Stomach (tissue), 9 donors: ENCODE results near the gene PLCH2. TPM values are rescaled to one million over a fixed set of nuclear protein-coding genes. Genes with fewer than 3 reads are reported as not detected.

Experiments
- DNase-seq, 2 donors: peaks; one replicate each; pipeline versions ENCODE4 v3.0.0 to v3.0.0-alpha.2; 2013 to 2019
- H3K27ac ChIP-seq, 5 donors: fragments of 200-600 bp in 4 of 5; sonication (generic) in 4 of 5; one replicate each; pipeline ENCODE4 v1.5.1; 2013 to 2019; ENCODE audit warnings: mild to moderate bottlenecking in 1 of 5, moderate library complexity in 1 of 5
- H3K27me3 ChIP-seq, 3 donors: fragments of 200-600 bp; sonication (generic); one replicate each; pipeline ENCODE4 v1.5.1; 2017 to 2019; ENCODE audit warnings: mixed run types in 1 of 3
- H3K36me3 ChIP-seq, 4 donors: fragments of 200-600 bp; sonication (generic); 1 replicate in 3 of 4; 2 replicates in 1 of 4; pipeline ENCODE4 v1.5.1; 2016 to 2019
- H3K4me1 ChIP-seq, 4 donors: fragments of 200-600 bp; sonication (generic); one replicate each; pipeline ENCODE4 v1.5.1; 2016 to 2019
- H3K4me3 ChIP-seq, 4 donors: fragments of 200-600 bp; sonication (generic) in 3 of 4; one replicate each; pipeline ENCODE4 v1.5.1; 2016 to 2019; ENCODE audit warnings: mild to moderate bottlenecking in 1 of 4
- H3K9me3 ChIP-seq, 4 donors: fragments of 200-600 bp; sonication (generic); one replicate each; pipeline ENCODE4 v1.5.1; 2016 to 2019
- EP300 ChIP-seq: sonication (generic); formaldehyde crosslinking; IDR thresholded peaks from one replicate; pipeline ENCODE4 v1.6.1; 2017; ENCODE audit warnings: antibody characterized with exemption
- POLR2A ChIP-seq, 4 donors: fragments of 450-650 bp; IDR thresholded peaks; one replicate each; pipeline ENCODE4 v1.6.1; 2016; ENCODE audit warnings: antibody characterized with exemption in 4 of 4, control low read depth in 2 of 4, mild to moderate bottlenecking in 1 of 4, moderate library complexity in 1 of 4
- POLR2AphosphoS5 ChIP-seq, 3 donors: sonication (generic); formaldehyde crosslinking; IDR thresholded peaks; one replicate each; pipeline ENCODE4 v1.6.1; 2016; ENCODE audit warnings: antibody characterized with exemption in 3 of 3
- WGBS, 5 donors: extraction: QIAGEN DNeasy Blood & Tissue Kit in 3 of 5; methylation state at CpG; one replicate each; pipeline versions ENCODE4 v1.1.5 to v1.1.7; 2013 to 2018; 5-methylcytosine and 5-hydroxymethylcytosine counted together
- intact Hi-C: fragments of 100-400 bp; cut with DNase I; formaldehyde crosslinking; loops from one replicate; pipeline ENCODE4 v1.15.1; 2023; ENCODE audit warnings: low total_unique reads
- polyA plus RNA-seq, 3 donors: library from polyadenylated mRNA; stranded (reverse); fragments of 200-250 nt; gene quantifications; one replicate each; pipeline ENCODE4 v1.2.3, GENCODE V29; 2013
- total RNA-seq, 5 donors: library from RNA; depleted of rRNA; stranded (reverse); fragments of >200 nt; gene quantifications; one replicate each; pipeline versions ENCODE4 v1.1.0 to v1.2.3, GENCODE V29; 2014 to 2016
- TF ChIP-seq, protein P1 (sequence below), 7 experiments: fragments of 450-650 bp in 4 of 7; fragments of 200-600 bp in 3 of 7; sonication (generic) in 3 of 7; IDR thresholded peaks; one replicate each; pipeline ENCODE4 v1.5.1; 2016 to 2019; ENCODE audit warnings: antibody characterized with exemption in 7 of 7, control low read depth in 2 of 7, mild to moderate bottlenecking in 1 of 7
- donor health status: healthy with polysubstance abuse.
- donor health status: Bipolar disorder and iron deficiency.
- donor health status: healthy.

Gene PLCH2
- total and polyA plus RNA-seq, 8 donors, result 0.55 to 24.9 (median 1.0) TPM; not detected in 2

DNA sequence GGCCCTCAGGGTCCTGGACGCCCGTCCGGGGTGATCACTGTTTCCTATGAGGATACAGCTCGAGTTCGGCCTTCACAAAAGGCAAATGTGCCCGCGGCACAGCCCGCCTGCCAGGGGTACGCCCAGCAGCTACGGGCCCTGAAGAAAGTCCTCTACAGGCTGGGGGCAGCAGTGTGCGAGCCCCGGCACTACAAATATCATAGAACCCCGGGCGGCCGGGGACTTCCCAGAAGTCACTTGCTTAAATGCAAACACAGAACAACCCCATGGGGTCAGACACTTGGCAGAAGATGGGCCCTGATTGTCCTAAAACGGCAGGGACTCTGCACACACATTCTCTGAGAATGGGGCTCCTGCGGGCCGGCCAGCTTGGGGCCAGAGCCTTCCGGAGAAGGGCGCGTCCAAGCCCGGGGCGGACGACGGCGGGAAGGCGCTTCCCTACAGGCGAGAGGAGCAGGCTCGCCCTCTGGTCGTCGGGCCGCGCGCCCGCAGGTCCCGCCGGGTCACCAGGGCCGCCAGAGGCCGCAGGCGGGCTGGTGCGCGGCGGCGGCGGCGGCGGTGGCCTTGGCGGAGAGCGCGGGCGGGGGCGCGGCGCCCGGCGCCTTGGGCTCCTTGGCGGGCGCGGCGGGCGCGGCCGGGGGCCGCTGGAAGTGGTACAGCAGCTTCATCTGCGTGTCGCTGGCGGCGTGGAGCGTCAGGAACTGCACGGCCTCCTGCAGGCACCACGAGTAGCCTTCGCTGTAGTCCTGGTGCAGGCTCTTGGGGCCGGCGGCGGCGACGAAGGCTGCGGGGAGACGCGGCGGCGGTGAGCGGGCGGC lies 53.1 kb downstream of the PLCH2 start:
- Histone ChIP-seq H3K4me3 (peak overlapping the region; percentile 31 to 55 (median 36)), H3K27ac (peak overlapping the region in 2 of 5 donors; percentile 38 to 46), H3K27me3 (peaks cover 0 to 73% (median 50%) of the 10 kb centered on the region in 3 donors), H3K9me3 (no peaks in the 10 kb centered on the region), H3K36me3 (no peaks in the 10 kb centered on the region), H3K4me1 (peaks cover 60 to 68% (median 67%) of the 10 kb centered on the region in 4 donors)
- no peak for DNase-seq
- intact Hi-C loops, result no loop called here
- TF ChIP-seq POLR2A (IDR thresholded peaks at IDR 0.05), result no peak
- no peak for TF ChIP-seq EP300
- WGBS, 5 donors, result 4 to 28% (median 6%) methylated on average over 20 to 84 of the region's 84 CpGs

DNA sequence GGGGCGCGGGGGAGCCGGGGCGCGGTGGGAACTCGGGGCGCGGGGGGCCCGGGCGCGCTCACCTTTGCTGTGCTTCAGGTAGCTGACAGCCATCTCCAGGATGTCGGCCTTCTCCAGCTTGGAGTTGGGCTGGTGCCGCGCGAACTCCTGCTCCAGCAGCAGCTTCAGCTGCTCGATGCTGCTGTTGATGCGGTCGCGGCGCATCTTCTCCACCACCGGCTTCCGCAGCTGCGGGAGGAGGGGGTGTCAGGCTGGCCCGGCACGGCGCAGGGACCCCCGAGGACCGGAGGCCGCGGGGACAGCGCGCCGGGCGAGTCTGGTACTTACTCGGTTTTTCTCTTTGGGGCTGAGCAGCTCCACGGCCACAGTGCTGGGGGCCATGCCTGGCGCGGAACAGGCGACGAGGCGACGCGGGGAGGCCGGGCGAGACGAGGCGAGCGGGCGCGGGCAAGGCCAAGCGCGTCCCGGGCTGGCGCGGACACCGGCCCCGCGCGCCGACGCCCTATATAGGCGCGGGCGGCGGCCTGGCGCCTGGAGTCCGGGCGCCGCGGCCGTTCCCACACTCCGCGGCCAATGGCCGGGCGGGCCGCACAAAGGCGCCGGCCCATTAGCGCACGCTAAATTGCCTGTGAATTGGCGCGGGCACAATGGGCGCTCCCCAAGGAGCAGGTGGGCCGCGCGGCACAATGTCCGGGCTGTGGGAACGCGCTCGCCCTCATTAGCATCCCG lies 53.9 kb downstream of the PLCH2 start, which contains the start of gene HES5:
Gene HES5 (minus strand): TSS at position 480 of the 729 bp plus-strand sequence. CDS start 99 bp downstream, at position 381.
- Histone ChIP-seq H3K4me3 (peak within 1 kb of the TSS; percentile 31 to 55 (median 36)), H3K27me3 (peaks cover 0 to 80% (median 50%) of the 10 kb centered on the region in 3 donors), H3K27ac (peak within 1 kb of the TSS in 4 of 5 donors; percentile 19 to 62 (median 32)), H3K36me3 (no peaks in the 10 kb centered on the region), H3K9me3 (no peaks in the 10 kb centered on the region), H3K4me1 (peaks cover 55 to 67% (median 65%) of the 10 kb centered on the region in 4 donors)
- intact Hi-C loops, result no loop called here
- TF ChIP-seq EP300 (no peak), POLR2A (IDR thresholded peaks at IDR 0.05) (no peak), POLR2AphosphoS5 (IDR thresholded peaks at IDR 0.05) (no peak)
- TF ChIP-seq, protein P1, sequence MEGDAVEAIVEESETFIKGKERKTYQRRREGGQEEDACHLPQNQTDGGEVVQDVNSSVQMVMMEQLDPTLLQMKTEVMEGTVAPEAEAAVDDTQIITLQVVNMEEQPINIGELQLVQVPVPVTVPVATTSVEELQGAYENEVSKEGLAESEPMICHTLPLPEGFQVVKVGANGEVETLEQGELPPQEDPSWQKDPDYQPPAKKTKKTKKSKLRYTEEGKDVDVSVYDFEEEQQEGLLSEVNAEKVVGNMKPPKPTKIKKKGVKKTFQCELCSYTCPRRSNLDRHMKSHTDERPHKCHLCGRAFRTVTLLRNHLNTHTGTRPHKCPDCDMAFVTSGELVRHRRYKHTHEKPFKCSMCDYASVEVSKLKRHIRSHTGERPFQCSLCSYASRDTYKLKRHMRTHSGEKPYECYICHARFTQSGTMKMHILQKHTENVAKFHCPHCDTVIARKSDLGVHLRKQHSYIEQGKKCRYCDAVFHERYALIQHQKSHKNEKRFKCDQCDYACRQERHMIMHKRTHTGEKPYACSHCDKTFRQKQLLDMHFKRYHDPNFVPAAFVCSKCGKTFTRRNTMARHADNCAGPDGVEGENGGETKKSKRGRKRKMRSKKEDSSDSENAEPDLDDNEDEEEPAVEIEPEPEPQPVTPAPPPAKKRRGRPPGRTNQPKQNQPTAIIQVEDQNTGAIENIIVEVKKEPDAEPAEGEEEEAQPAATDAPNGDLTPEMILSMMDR (IDR thresholded peaks at IDR 0.05), result no peak
- WGBS, 5 donors, result 0 to 2% (median 2%) methylated on average over 10 to 91 of the region's 91 CpGs
- peak; percentile 51 to 69 for DNase-seq

DNA sequence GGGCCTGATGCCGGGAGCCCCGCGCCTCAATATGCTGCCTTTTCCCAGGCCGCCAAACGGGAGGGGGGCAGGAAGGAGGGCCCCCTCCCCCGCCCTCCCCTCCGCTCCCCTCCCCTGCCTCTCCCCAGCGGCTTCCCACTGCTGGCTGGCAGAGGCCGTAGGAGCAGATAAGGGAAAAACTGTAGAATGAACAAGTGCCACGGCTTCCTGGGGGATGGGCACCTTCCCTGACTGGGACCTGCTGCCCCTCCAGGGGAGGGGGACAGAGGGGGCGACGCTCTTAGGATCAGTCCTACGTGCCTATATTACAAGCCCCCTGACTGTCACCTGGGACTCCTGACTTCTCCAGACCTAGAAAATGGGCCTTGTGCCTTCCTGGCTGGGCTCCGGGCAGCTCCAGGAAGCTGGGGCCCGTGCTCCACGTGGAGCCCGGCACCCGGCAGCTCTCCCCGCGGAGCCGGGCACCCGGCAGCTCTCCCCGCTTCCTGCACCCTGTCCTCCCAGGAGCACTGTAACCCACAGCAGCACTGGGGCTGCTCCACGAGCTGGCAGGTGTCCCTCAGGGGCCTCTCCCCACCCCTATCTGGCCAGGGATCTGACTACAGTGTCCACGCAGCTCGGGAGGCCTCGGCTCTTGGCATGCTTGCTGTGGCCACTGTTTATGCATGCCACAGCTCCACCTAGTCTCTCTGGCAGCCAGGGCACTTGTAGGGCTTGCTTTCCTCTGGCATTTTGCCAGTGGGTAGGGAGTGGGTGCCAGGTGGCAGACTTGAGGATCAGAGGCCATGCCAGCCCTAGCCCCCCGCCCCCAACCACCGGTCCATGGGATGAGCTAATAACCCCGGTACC lies 54.6 kb downstream of the PLCH2 start:
- DNase-seq, result peak; percentile 33 to 76
- H3K4me3 ChIP-seq, result peak overlapping the region; percentile 31 to 55 (median 36)
- intact Hi-C loops, result no loop called here
- no peaks in the 10 kb centered on the region for H3K9me3 ChIP-seq
- peak overlapping the region in 4 of 5 donors; percentile 19 to 62 (median 32) for H3K27ac ChIP-seq
- H3K27me3 ChIP-seq, result peaks cover 0 to 88% (median 57%) of the 10 kb centered on the region in 3 donors
- TF ChIP-seq POLR2AphosphoS5 (IDR thresholded peaks at IDR 0.05) (no peak), EP300 (no peak), POLR2A (IDR thresholded peaks at IDR 0.05) (no peak)
- TF ChIP-seq, protein P1 (IDR thresholded peaks at IDR 0.05), result no peak
- no peaks in the 10 kb centered on the region for H3K36me3 ChIP-seq
- H3K4me1 ChIP-seq, result peaks cover 52 to 66% (median 65%) of the 10 kb centered on the region in 4 donors
- 6 to 16% (median 12%) methylated on average over 15 to 30 of the region's 30 CpGs for WGBS, 5 donors

DNA sequence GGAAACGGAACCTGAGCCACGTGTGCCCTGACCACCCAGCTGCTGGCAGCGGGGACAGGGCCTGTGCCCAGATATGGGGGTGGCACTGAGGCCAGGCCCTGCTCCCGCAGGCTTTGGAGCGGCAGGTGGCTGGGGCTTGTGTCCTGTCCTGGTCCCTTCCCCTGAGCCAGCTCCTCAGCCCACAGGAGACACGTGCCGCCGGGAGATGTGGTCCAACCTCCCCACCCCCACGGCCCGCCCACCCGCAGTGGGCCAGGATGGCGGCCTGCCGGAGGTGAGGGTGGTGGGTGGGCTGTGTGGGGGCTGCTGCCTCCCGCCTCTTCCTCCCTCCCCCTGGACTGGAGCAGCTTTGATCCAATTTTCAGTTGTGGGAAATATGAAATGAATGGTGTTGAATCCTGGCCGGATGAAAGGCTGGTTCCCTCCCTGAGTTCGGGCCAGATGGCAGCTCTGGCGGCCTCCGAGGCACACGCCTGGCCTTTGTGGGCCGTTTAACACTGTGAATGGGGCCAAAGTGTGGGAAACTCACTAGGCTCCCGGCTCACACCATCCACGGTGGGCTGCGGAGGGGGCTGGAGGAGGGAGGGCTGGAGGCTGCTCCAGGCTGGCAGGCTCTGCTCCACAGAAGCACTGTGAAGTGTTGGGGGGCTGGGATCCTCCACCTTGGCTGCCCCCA lies 56.5 kb downstream of the PLCH2 start:
- WGBS, 5 donors, result 66 to 85% (median 80%) methylated on average over 12 to 23 of the region's 23 CpGs
- H3K27me3 ChIP-seq, result peaks cover 0 to 100% (median 59%) of the 10 kb centered on the region in 3 donors
- TF ChIP-seq POLR2AphosphoS5 (IDR thresholded peaks at IDR 0.05), result no peak
- no peak for TF ChIP-seq EP300
- no peaks in the 10 kb centered on the region for H3K9me3 ChIP-seq
- H3K4me3 ChIP-seq, result no peak overlapping the region
- no peak overlapping the region for H3K27ac ChIP-seq
- DNase-seq, result peak in 1 of 2 donors; percentile 59
- intact Hi-C loops, result no loop called here
- H3K4me1 ChIP-seq, result peaks cover 42 to 59% (median 56%) of the 10 kb centered on the region in 4 donors
- H3K36me3 ChIP-seq, result no peaks in the 10 kb centered on the region
